Colon (tissue), 2 donors: Measurements from ENCODE around the gene PDE2A.

Source experiments
- FAIRE-seq: peaks from 2 replicates; lab custom pipeline; 2012; peaks lifted over from hg19 to GRCh38; lab: Jason Lieb, UNC
- donor health status: control.
- donor health status: control.

Gene PDE2A

DNA sequence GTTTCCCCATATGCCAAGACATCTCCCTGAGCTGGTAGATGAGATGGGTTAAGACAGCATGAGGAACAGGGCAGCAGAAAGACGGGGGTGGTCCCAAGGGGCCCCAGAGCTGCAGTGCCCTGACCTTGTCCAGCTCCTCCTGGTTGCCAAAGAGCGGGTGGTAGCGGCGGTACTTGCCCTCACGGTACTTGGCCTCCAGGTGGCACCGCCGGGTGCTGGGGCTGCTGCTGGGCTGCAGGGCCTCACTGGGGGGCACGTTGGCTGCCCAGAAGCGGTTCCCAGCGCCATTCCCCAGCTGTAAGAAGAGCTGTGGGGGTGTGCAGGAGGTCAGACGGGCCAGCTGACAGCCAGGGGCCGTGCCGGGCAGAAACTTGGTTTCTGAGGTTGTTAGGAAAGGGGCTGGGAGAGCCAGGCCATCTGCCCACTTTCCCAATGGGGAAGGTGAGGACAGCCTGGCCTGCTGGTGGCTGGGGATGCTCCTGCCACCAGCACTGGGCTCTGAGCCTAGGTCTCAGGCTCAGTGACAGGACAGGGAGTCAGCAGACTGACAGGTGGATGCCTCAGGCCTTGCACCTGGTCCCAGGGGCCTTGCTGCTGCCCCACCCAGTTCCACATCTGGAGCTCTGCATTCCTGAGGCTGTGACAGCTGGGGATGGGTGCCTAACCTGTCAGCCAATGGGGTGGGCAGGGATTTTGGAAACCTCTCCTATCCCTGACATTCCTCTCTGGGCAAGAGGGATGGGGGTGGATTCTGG, 30.0 kb upstream of the PDE2A start:
- FAIRE-seq = no peak

DNA sequence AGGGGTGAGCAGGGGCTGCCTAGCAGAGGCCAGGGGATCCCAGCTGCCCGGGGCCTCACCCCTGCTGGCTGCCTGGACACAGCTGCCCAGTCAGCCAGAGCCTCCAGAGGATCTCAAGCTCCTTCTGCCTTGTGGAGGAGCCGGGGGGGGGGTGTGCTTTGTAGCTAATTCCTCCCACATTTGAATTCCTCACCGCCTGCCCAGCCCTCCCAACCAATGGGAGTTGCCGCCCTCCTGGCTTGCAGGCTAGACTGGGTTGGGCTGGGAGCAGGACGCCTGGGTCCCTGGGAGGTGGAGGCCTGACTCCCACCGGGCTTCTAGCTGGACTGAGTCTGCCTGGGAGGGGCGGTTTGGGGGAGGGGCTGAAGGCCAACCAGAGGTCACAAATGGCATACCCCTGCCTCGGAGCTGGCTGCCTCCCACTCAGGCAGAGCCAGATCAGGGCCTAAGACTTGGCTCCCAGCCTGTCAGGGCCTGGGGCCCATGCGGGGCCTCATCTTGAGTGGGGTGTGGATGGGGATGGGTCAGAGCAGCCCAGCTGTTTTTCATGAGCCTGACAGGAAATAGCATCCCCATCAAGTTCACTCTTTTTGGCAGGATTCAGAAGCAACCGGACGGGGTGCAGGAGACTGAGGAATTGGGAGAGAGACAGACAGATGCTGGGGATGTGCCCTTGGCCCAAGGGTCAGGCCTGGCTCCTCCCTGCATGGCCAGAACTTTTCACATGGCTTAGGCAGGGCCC, 29.2 kb upstream of the PDE2A start:
- FAIRE-seq = no peak

DNA sequence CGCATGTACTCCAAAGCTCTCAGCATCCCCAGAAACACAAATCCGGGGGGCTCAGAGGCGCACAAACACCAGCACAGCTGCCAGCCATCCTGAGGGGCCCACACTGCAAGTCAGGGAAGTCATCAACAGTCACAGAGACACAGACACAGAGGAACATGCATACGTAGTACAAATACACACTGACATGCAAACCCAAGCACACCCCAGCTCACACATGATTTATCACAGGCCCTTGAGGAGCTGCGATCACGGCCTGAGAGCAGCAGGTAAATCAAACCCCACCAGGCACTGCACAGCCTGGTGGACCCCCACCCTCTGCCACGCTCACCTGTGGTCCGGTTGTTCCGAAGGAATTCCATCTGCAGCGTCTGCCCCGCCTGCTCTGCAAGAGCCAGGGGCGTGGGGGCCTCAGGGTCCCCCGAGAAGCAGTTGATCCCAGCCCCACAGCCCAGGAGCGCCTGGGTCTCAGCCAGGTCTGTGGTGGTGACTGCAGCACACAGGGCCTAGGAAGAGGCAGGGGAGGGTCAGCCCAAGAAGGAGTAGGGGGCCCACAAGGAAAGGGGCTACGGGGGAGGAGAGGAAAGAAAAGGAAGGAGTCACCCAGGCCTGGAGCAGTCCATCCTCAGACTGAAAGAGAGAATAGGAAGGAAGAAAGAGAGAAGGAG, 28.5 kb upstream of the PDE2A start:
- FAIRE-seq = no peak

DNA sequence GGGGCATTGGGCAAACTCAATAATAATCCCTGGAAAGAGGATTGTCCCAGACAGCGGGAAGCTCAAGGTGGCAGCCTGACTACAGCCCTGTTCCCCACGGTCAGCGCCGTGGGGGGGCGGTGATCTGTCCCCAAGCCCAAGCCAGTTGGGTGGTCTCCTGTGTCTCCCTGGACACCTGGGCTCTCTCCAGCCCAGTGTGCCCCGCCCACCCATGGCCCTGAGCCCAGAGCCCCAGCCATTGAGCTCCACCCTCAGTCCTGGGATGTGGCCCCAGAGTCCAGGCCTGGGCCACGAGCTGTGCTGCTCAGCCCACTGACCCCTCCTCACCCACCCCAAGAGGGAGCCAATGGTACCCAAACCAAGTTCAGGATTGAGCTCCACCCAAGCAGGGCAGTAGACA, 27.9 kb upstream of the PDE2A start:
- FAIRE-seq = no peak

DNA sequence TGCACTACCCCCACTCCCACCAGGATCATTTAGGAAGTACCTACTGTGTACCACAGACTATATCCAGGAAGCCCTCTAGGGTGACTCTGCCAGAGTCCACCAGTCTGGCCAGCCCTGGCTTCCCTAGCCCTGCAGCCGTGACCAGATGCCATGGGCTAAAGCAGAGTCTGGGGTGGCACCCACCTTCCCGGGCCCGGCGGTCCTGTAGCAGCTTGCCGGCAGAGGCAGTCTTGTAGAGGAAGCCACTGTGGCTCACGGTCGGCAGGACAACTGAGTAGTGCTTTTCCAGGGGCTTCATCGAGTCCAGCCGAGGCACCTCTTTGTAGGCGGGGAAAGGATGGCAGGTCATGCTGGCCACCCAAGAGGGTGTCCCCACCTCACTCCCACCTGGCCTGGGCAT, 27.2 kb upstream of the PDE2A start:
- no peak for FAIRE-seq

DNA sequence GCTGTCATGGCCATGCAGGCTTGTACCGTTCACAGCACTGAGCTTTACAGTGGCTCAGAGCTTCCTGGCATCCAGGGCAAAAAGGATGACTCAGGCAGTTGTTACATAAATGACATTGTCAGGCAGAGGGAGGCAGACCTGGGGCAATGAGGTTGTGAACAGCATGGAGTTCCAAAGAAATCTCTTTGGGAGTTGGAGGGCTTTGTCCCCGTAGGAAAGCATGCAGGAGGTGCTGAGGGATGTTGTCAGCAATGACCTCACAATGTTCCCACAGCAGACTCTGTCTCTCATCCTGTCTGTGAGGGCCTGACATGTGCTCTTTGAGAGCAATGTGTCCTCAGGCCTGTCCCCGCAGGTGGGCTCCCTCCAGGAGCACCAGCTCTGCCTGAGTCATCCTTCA, 25.9 kb upstream of the PDE2A start:
- no peak for FAIRE-seq

DNA sequence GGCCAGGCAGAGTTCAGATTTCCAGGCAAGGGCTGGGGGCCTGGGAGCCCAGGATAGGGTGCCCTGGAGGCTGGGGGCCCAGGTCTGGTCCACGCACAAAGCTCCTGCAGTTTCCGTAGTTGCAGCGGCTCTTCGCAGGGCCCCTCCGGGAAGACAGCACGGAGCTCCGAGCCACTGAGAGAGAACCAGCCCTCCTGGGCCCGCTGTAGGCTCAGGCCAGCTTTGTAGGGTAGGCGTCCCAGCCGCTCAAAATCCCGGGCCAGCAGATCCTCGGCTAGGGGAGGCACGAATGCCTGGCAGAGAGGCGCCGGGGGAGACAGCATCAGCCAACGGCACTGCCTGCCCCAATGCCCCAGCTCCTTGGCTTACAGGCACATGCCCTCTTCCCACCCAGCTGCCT, 23.6 kb upstream of the PDE2A start:
- no peak for FAIRE-seq

DNA sequence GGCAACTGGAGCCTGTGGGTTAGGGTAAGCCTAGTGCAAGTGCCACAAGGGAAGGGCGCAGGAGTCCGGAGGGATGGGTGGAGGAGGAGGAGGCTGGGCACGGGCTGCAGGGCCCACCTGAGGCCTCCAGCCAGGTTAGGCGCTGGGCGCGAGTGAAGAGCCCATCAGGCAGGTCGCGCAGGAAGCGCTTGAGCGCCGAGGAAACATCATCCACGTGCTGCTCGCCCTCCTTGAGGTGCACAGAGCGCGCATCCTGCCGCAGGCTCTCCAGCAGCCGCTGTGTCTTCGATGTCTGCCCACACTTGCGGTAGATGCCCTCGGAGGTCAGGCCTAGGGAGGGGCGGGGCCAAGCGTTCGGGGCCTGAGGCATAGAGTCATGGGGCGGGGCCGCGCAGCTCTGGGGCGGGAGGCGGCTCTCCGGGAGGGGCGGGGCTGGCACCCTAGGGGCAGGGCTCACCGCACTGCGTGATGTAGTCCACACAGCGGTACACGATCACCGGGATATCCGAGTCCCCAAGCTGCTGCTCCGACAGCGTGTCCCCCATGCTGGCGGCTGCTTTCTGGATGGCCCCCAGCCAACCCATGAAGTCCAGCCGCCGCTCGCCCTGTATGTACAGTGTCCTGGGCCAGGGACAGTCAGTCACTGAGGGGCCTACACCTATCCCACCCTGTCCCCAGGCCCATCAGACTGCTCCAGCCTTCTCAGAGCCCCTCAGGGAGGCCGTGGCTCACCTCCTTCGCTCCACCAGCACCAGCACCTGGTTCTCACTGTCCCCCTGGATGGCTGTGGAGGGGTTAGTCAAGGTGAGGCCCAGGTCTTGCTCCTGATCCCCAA, 22.9 kb upstream of the PDE2A start:
- no peak for FAIRE-seq

DNA sequence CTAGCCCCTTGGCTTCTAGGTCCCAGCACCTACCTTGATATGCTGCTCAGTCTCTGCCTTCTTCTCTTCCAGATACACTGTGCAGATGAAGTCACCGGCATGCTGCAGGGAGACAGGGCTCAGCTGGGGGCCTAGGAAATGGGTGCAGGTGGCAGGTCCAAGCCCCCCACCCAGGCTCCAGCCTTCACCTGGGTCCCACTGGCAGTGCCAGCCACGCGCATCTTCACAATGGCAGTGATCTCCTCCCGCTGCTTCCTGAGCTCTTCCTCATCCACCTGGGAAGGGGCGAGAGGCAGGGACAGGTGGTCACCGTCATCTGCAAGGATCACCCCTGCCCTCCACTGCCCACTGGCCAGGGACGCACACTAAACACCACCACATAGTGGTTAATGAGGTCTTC, 21.1 kb upstream of the PDE2A start:
- no peak for FAIRE-seq

DNA sequence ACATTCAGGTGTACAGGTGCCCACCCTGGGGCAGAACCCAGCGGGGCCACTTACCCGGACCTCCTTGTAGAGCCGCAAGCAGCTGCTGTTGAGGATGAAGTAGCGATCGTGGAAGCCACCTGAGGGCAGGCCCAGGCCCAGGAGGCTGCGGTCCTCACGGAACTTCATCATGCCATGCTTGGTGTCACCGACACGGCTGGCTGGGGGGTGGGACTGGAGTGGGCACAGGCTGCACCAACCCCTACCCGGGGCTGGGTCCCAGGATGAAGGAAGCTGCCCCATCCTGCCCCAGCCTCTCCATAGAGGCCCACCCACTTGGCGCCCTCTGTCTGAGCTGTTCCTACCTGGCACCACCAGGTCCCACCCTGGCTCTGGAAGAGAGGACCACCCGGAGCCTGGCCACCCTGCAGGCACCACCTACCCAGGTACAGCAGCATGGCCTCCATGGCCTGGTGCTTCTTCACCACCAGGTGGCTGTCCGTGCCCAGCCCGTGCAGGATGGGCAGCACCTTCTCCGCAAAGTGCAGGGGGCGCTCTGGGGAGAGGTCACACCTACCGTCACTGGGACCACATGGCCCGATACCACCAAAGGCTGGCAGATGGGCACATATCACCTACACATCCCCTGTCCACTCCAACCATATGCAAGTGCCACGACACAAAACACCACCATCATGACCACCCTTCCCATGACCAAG, 19.2 kb upstream of the PDE2A start:
- FAIRE-seq = no peak

DNA sequence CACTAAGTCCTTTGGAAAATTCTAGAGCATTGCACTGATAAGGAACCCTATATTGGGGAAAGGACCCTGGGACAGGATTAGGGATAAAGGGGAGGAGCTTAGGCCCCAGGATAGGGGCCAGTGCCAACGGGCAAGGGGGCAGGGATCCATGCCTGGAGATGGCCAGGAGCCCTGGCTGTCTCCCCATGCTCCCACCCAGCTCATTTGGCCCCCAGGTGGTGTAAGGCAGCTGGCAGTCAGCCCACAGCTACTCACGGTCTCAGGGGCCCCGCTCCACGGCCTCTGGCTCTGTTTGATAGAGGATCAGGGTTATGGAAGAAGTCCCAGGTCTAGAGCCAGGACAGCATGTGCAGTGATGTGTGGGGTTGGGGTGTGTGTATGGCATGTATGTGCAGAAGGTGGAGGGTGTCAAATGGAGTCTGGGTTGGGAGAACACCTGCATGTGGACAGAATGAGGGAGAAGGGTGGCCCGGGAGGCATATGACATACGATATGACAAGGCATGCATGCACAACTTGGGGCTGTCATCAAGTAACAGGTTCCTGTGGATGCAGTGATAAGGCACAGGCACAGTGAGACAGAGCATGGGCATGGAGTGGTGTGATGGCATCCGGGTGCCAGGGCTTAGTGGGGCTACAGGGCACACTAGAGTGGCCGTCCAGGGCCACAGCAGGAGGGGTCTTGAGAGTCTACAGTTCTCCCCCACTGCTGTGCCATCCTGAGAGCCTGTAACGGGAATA, 18.4 kb upstream of the PDE2A start:
- no peak for FAIRE-seq

DNA sequence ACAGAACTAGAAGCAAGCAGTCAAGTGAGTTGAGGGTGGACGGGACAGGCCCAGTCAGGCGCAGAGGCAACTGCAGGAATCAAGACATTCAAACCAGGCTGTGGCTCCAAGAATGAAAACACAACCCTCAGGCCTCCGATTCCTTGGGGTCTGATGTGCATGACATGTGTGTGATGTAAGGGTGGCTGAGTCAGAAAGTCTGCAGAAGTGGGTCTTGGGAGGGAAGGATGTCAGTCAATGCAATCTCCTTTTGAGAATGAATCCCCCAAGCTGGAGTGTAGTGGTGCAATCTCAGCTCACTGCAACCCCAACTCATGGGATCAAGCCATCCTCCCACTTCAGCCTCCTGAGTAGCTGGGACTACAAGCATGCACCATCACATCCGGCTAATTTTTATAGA, 15.9 kb upstream of the PDE2A start:
- no peak for FAIRE-seq

DNA sequence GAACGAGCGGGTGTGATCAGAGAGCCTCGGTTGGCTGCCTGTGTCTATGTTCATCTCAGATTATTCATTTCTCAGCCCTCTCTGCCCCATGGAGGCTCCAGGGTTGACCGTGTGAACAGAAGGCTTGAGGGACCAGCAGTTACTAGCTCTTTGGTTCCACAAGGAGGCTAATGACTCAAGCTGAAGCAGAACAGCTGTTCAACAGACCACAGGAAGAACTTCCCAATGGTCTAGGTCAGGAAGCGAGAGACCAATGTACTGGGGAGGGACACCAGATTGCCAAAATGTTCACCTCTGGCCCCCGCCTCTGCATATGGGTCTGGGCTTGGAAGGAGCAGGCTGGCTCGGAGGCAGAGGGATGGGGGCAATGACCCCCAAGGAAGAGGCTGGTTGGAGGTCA, 14.7 kb upstream of the PDE2A start:
- no peak for FAIRE-seq

DNA sequence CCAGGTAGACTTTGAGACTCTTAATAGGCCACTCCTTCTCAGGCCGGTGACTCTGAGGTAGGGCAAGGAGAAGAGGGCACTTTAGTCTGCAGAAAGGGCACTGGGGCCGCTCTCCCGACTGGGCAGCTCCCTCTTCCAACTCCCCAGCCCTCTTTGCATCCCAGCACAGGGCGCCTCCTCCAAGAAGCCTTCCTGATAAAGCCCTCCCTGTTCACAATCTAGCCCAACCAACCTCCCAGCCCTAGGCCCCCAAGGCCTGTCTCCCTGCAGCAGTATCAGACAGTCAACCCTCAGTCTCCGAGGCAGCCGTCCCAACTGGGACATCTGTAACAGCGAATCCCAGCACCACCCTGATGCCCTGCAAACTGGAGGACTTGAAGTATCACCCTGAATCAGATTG, 14.3 kb upstream of the PDE2A start:
- no peak for FAIRE-seq

DNA sequence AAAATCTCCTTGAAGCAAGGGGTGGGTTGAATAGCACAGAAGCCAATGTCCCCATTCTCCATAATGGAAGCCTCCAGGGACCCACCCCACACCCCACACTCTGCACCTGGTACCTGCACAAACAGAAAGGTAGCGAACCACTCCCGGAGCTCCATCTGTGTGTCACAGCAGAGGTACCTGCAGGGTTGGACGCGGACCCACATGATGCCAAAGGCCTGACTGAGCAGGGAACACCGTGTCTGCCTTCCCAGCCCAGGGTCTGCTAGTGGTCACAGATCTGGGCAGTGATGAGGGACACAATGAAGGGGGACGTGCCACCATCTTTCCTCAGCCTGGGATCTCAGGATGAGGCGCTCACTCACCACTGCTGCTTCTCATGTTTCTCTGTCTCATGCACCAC, 13.1 kb upstream of the PDE2A start:
- FAIRE-seq = no peak

DNA sequence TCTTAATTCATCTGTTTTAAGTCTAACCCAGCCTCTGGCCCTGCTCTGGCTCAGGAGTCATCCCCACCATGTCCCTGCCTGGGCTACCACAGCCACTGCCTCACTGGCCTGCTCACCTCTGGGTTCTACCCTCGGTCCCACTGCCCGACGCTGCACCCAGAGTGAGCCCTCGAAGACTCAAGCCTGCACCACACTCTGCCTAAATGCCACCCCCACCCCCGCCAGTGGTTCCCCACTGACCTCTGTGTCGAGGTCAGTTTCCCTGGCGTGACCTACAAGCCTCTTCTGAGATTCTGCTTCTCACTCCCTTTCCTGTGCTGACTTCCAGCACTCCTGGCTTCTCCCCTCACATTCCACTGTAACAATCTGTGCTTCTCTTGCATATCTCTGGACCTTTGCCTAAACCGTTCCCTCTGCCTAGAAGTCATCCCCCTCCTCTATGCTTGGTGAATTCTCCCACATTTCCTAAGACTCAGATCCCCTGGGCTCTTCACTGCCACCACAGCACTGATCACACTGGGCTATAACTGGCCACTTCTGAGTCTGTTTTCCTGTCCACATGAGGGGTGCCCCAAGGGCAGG, 12.5 kb upstream of the PDE2A start:
- FAIRE-seq = no peak

DNA sequence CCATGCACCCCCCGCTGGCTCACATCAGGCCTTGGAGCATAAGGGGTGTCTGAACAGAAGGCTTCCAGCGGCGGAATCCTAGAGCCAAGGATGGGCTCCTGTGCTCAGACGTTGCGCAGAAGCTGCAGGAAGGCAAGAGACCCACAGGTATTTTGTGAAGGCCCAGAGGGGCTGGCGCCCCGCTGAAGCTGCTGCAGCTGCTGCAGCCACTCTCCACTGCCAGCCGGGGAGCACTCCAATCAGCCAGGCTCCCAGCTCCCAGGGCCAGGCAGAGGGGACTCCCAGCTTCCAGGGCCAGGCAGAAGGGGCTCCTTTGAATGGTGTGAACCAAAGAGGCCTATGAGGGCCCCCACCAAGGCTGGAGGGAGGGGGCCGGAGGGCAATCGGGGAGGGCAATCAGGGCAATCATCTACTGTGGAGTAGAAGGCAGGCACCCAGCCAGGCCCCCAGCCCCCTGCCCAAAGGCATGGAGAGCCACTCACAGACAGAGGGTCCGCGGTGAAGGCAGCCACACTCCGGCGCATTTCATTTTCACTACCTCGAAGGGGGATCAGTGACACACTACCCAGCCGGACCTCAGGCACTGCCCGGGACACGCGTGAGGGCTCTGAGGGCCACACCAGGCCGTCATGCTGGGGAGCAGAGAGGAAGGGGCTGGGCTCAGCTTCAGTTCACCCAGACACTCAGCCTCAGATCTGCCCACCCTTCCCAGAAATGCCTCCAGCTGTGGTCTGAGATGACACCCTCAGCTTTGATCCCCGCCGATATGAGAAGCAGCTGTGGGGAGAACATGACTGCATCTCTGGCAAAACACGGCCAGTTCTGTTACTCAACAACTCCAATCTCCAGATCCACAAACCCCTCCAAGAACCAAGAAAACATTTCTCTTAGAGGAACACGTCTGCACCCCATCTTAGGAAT, 11.6 kb upstream of the PDE2A start:
- no peak for FAIRE-seq

DNA sequence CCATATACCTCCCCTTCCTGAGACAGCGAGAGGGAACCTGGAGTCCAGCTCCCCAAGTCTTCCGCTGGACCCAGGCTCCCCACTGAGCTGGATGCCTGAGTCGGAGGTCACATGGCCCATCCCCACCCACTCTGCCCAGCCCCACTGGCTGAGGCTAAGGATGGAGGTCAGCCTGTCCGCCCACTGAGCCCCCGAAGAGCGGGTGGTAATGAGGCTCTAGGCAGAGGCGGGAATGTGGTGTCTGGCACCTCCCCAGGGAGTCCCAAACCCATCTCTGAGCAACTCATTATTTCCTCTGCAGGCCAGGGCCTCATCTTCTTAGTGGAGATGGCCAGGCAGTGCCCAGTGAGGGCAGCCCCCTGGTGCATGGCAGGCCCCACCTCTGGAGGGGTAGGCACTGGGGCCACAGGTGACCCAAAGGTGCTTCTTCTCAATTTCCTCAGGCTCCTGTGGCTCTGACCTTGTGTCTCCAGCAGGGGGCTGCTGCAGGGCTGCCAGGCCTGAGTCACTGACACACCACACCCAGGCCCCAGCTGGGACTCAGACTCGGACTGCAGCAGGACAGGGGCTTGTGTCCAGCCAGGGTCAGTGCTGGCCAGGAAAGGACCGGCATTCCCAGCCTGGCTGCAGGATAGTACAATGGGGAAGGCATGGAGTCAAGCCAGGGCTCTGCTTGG, 10.2 kb upstream of the PDE2A start:
- FAIRE-seq = no peak

DNA sequence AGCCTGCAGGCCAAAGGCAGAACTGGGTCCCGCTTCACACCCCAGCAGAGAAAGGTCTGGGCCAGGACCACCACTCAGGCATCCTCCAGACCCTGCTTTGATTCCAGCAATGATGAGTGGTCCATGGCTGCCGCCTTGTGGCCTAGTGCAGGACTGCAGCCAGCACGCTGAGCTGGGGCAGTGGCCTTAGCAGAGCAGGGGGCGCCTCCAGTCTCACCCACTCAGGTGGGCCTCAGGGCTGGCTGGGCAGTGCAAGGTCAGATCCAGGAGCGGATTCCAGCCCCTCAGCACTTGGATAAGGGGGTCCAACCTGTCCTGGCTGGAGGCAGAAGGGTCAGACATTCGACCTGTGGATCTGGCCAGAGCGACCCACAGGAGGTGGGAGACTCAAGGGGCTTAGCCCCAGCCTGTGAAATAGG, 9.6 kb upstream of the PDE2A start:
- no peak for FAIRE-seq
